ENCODE measurements around the gene MXRA8. TPM values are rescaled to one million over a fixed set of nuclear protein-coding genes. Genes with fewer than 3 reads are reported as not detected.

MXRA8 gene
- total and polyA plus RNA-seq, 9 of the 15 experiments (the other 6 are each of a cell fraction or from before 2014, with no cell fraction given), result 0.66 to 11.3 (median 6.3) TPM

DNA sequence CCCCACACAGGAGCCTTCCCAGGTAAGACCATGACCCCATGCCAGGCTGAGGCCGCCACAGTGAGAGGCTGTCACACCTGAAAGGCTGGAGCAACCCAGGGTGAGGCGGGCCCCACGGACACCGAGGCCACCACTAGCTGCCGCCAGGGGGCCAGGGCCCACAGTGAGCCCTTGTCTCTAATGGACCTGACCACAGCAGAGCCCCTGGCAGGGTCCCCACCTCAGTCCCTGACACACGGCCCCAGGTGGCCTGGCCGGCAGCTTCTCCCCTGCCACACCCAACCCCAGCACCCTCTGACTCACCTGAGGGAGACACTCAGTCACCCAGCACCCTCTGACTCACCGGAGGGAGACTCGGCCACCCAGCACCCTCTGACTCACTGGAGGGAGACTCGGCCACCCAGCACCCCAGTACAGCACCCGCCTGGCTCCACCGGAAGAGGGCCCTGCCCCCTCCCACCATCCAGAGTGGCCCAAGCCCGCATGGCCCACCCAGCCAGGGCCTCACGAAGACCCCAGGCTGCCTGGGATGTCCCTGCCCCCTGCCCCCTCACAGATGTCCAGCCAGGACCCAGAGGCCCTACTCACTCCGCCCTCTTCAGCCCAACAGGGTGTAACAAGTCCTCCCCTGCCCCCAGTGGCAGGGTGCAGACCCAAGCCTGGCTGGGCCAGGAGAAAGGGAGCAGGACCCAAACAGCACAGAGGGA lies 13.5 kb downstream of the MXRA8 start (continued):
- no peak for TF ChIP-seq CREB1 (IDR thresholded peaks at IDR 0.05)
- TF ChIP-seq CREB1 (CRISPR knock-in tag; IDR thresholded peaks at IDR 0.05), result no peak
- peak; percentile 37; the same call in 1 of the 2 replicates for TF ChIP-seq GABPB1 (CRISPR knock-in tag; IDR thresholded peaks at IDR 0.05)
- peak; percentile 79 for TF ChIP-seq SMARCA5 (IDR thresholded peaks at IDR 0.05)
- peak; percentile 100 for TF ChIP-seq FOSL1 (tag; conservative IDR thresholded peaks at IDR 0.05)
- TF ChIP-seq FOXM1 (IDR thresholded peaks at IDR 0.05; ENCODE audit: low read depth), result no peak
- TF ChIP-seq FOXM1 (CRISPR knock-in tag; IDR thresholded peaks at IDR 0.05; ENCODE audit: low read depth), result no peak
- TF ChIP-seq HNRNPH1 (optimal IDR thresholded peaks at IDR 0.05; ENCODE audit: low read depth, low read length), result no peak
- 0 out of 2 replicates have a peak, but pooled peaks have one; percentile 28 for TF ChIP-seq RB1 (IDR thresholded peaks at IDR 0.05; ENCODE audit: low read depth)
- no peak for TF ChIP-seq ZBED1 (IDR thresholded peaks at IDR 0.05)
- TF ChIP-seq, protein P1, sequence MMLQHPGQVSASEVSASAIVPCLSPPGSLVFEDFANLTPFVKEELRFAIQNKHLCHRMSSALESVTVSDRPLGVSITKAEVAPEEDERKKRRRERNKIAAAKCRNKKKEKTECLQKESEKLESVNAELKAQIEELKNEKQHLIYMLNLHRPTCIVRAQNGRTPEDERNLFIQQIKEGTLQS (IDR thresholded peaks at IDR 0.05), result peak; percentile 94
- TF ChIP-seq, protein P1 (CRISPR knock-in tag; conservative IDR thresholded peaks at IDR 0.05), result no peak
- TF ChIP-seq, protein P2, sequence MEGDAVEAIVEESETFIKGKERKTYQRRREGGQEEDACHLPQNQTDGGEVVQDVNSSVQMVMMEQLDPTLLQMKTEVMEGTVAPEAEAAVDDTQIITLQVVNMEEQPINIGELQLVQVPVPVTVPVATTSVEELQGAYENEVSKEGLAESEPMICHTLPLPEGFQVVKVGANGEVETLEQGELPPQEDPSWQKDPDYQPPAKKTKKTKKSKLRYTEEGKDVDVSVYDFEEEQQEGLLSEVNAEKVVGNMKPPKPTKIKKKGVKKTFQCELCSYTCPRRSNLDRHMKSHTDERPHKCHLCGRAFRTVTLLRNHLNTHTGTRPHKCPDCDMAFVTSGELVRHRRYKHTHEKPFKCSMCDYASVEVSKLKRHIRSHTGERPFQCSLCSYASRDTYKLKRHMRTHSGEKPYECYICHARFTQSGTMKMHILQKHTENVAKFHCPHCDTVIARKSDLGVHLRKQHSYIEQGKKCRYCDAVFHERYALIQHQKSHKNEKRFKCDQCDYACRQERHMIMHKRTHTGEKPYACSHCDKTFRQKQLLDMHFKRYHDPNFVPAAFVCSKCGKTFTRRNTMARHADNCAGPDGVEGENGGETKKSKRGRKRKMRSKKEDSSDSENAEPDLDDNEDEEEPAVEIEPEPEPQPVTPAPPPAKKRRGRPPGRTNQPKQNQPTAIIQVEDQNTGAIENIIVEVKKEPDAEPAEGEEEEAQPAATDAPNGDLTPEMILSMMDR (IDR thresholded peaks at IDR 0.05 in 2 of 3, conservative IDR thresholded peaks at IDR 0.05 in 1 of 3; ENCODE audit: insufficient read depth in 2 of 3, low read depth in 1 of 3, low read length in 3 of 3), result peak; percentile 56 to 63 (median 58); a peak in 5 of 6 replicates
- TF ChIP-seq, protein P3, sequence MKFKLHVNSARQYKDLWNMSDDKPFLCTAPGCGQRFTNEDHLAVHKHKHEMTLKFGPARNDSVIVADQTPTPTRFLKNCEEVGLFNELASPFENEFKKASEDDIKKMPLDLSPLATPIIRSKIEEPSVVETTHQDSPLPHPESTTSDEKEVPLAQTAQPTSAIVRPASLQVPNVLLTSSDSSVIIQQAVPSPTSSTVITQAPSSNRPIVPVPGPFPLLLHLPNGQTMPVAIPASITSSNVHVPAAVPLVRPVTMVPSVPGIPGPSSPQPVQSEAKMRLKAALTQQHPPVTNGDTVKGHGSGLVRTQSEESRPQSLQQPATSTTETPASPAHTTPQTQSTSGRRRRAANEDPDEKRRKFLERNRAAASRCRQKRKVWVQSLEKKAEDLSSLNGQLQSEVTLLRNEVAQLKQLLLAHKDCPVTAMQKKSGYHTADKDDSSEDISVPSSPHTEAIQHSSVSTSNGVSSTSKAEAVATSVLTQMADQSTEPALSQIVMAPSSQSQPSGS (CRISPR knock-in tag; IDR thresholded peaks at IDR 0.05), result no peak
- TF ChIP-seq ZNF584 (CRISPR knock-in tag; IDR thresholded peaks at IDR 0.05; ENCODE audit: low read depth), result no peak
- TF ChIP-seq, protein P4, sequence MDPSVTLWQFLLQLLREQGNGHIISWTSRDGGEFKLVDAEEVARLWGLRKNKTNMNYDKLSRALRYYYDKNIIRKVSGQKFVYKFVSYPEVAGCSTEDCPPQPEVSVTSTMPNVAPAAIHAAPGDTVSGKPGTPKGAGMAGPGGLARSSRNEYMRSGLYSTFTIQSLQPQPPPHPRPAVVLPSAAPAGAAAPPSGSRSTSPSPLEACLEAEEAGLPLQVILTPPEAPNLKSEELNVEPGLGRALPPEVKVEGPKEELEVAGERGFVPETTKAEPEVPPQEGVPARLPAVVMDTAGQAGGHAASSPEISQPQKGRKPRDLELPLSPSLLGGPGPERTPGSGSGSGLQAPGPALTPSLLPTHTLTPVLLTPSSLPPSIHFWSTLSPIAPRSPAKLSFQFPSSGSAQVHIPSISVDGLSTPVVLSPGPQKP (CRISPR knock-in tag; IDR thresholded peaks at IDR 0.05), result no peak
- TF ChIP-seq MAZ (CRISPR knock-in tag; conservative IDR thresholded peaks at IDR 0.05 in 1 of 2, IDR thresholded peaks at IDR 0.05 in 1 of 2), result no peak
- peak; percentile 25 for TF ChIP-seq FOS (IDR thresholded peaks at IDR 0.05; ENCODE audit: extremely low read depth, insufficient read length)
- TF ChIP-seq, protein P5, sequence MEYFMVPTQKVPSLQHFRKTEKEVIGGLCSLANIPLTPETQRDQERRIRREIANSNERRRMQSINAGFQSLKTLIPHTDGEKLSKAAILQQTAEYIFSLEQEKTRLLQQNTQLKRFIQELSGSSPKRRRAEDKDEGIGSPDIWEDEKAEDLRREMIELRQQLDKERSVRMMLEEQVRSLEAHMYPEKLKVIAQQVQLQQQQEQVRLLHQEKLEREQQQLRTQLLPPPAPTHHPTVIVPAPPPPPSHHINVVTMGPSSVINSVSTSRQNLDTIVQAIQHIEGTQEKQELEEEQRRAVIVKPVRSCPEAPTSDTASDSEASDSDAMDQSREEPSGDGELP (CRISPR knock-in tag; IDR thresholded peaks at IDR 0.05; ENCODE audit: borderline replicate concordance), result peak; percentile 31; the same call in 1 of the 2 replicates
